H9 (cell line): ENCODE measurements around the gene ATAT1. TPM values are rescaled to one million over a fixed set of nuclear protein-coding genes. Genes with fewer than 3 reads are reported as not detected.

ENCODE experiments used
- DNase-seq: peaks from one replicate; pipeline ENCODE4 v3.0.0-alpha.2; 2017
- H2AFZ ChIP-seq: one replicate; pipeline ENCODE4 v1.6.1; 2013; ENCODE audit warnings: mild to moderate bottlenecking, low read length, control low read depth, moderate library complexity
- H2AK5ac ChIP-seq: 2 replicates; pipeline ENCODE4 v1.6.1; 2013; ENCODE audit warnings: low read length, control low read depth, mixed read lengths; ENCODE audit not compliant: insufficient read length
- H2BK120ac ChIP-seq: one replicate; pipeline ENCODE4 v1.6.1; 2013; ENCODE audit warnings: low read depth, mild to moderate bottlenecking, low read length, control low read depth, inconsistent platforms; ENCODE audit not compliant: poor library complexity, severe bottlenecking
- H2BK12ac ChIP-seq: 2 replicates; pipeline ENCODE4 v1.6.1; 2013; ENCODE audit warnings: low read length, control low read depth, mixed read lengths, low read depth; ENCODE audit not compliant: insufficient read length
- H2BK15ac ChIP-seq: 2 replicates; pipeline ENCODE4 v1.6.1; 2013; ENCODE audit warnings: low read depth, low read length, control low read depth
- H2BK20ac ChIP-seq: one replicate; pipeline ENCODE4 v1.6.1; 2013; ENCODE audit warnings: low read depth, mild to moderate bottlenecking, low read length, control low read depth, inconsistent platforms; ENCODE audit not compliant: poor library complexity, severe bottlenecking
- H2BK5ac ChIP-seq: 2 replicates; pipeline ENCODE4 v1.6.1; 2013; ENCODE audit warnings: low read length, control low read depth, mixed read lengths; ENCODE audit not compliant: insufficient read length
- H3K14ac ChIP-seq: 2 replicates; pipeline ENCODE4 v1.6.1; 2013; ENCODE audit warnings: low read length, control low read depth; ENCODE audit not compliant: insufficient read depth
- H3K18ac ChIP-seq: 2 replicates; pipeline ENCODE4 v1.6.1; 2013; ENCODE audit warnings: low read depth, mild to moderate bottlenecking, mixed read lengths, low read length, control low read depth; ENCODE audit not compliant: insufficient read length
- H3K23ac ChIP-seq: 2 replicates; pipeline ENCODE4 v1.6.1; 2013; ENCODE audit warnings: low read length, control low read depth, mixed read lengths, low read depth; ENCODE audit not compliant: insufficient read length
- H3K23me2 ChIP-seq: 2 replicates; pipeline ENCODE4 v1.6.1; 2013; ENCODE audit warnings: low read depth, mild to moderate bottlenecking, mixed read lengths, low read length, control low read depth; ENCODE audit not compliant: insufficient read length, poor library complexity, severe bottlenecking
- H3K27ac ChIP-seq: 2 replicates; pipeline ENCODE4 v1.5.1; 2013; ENCODE audit warnings: low read length, control low read depth, mixed read lengths, low read depth; ENCODE audit not compliant: insufficient read length
- H3K27me3 ChIP-seq: 2 replicates; pipeline ENCODE4 v1.6.1; 2013; ENCODE audit warnings: low read length, control low read depth, inconsistent platforms; ENCODE audit not compliant: insufficient read depth
- H3K4ac ChIP-seq: 2 replicates; pipeline ENCODE4 v1.6.1; 2013; ENCODE audit warnings: low read depth, mild to moderate bottlenecking, control low read depth, inconsistent platforms, low read length, moderate library complexity
- H3K4me1 ChIP-seq: 2 replicates; pipeline ENCODE4 v1.6.1; 2013; ENCODE audit warnings: low read length, control low read depth, inconsistent platforms; ENCODE audit not compliant: insufficient read depth
- H3K4me2 ChIP-seq: 2 replicates; pipeline ENCODE4 v1.6.1; 2013; ENCODE audit warnings: low read length, control low read depth, mixed read lengths; ENCODE audit not compliant: insufficient read length, insufficient read depth
- H3K56ac ChIP-seq: 2 replicates; pipeline ENCODE4 v1.6.1; 2013; ENCODE audit warnings: low read depth, mild to moderate bottlenecking, mixed read lengths, low read length, control low read depth; ENCODE audit not compliant: insufficient read length
- H3K79me1 ChIP-seq: 2 replicates; pipeline ENCODE4 v1.6.1; 2013; ENCODE audit warnings: low read depth, mild to moderate bottlenecking, moderate library complexity, low read length, control low read depth, inconsistent platforms; ENCODE audit not compliant: insufficient read depth, poor library complexity, severe bottlenecking
- H3K79me2 ChIP-seq: 2 replicates; pipeline ENCODE4 v1.6.1; 2013; ENCODE audit warnings: low read length, control low read depth, inconsistent platforms; ENCODE audit not compliant: insufficient read depth
- H3K9ac ChIP-seq: 2 replicates; pipeline ENCODE4 v1.6.1; 2013; ENCODE audit warnings: low read length, control low read depth, mixed read lengths; ENCODE audit not compliant: insufficient read length; ENCODE audit errors: extremely low read depth
- H3K9me3 ChIP-seq: one replicate; pipeline ENCODE4 v1.6.1; 2013; ENCODE audit warnings: low read depth, low read length, inconsistent platforms; ENCODE audit not compliant: control insufficient read depth
- H3T11ph ChIP-seq: one replicate; pipeline ENCODE4 v1.6.1; 2013; ENCODE audit warnings: mild to moderate bottlenecking, low read length, control low read depth, inconsistent platforms
- H4K20me1 ChIP-seq: one replicate; pipeline ENCODE4 v1.6.1; 2013; ENCODE audit not compliant: control insufficient read depth, insufficient read length, insufficient read depth
- H4K5ac ChIP-seq: 2 replicates; pipeline ENCODE4 v1.6.1; 2013; ENCODE audit warnings: low read depth, mild to moderate bottlenecking, mixed read lengths, low read length, control low read depth; ENCODE audit not compliant: insufficient read length
- H4K8ac ChIP-seq: replicated peaks from 2 replicates; pipeline ENCODE4 v1.6.1; 2013; ENCODE audit warnings: low read length, control low read depth, mixed read lengths, low read depth; ENCODE audit not compliant: insufficient read length
- H4K91ac ChIP-seq: 2 replicates; pipeline ENCODE4 v1.6.1; 2013; ENCODE audit warnings: low read depth, mild to moderate bottlenecking, moderate library complexity, mixed read lengths, low read length, control low read depth; ENCODE audit not compliant: insufficient read length
- H3K27ac Mint-ChIP-seq, 3 experiments: 2 replicates in 2 of 3; 3 replicates in 1 of 3; pipeline ENCODE4 v1.8.0; 2020 to 2021; ENCODE audit warnings: mixed read lengths in 3 of 3, mild to moderate bottlenecking in 1 of 3, moderate library complexity in 1 of 3
- H3K27me3 Mint-ChIP-seq: 2 replicates; pipeline ENCODE4 v1.8.0; 2021; ENCODE audit warnings: low read depth, mild to moderate bottlenecking, moderate library complexity, mixed read lengths
- H3K36me3 Mint-ChIP-seq, 3 experiments: 2 replicates in 2 of 3; 3 replicates in 1 of 3; pipeline ENCODE4 v1.8.0; 2020 to 2021; ENCODE audit warnings: low read depth in 3 of 3, mixed read lengths in 3 of 3; ENCODE audit not compliant: insufficient read depth in 1 of 3
- H3K4me1 Mint-ChIP-seq, 2 experiments: 2 replicates each; pipeline ENCODE4 v1.8.0; 2020; ENCODE audit warnings: mixed read lengths in 2 of 2
- H3K4me3 Mint-ChIP-seq, 2 experiments: 2 replicates in 1 of 2; 3 replicates in 1 of 2; pipeline ENCODE4 v1.8.0; 2020 to 2021; ENCODE audit warnings: mild to moderate bottlenecking in 2 of 2, mixed read lengths in 2 of 2, moderate library complexity in 1 of 2
- H3K9me3 Mint-ChIP-seq, 2 experiments: 2 replicates in 1 of 2; 3 replicates in 1 of 2; pipeline ENCODE4 v1.8.0; 2020; ENCODE audit warnings: mild to moderate bottlenecking in 2 of 2, mixed read lengths in 2 of 2, moderate library complexity in 1 of 2
- CTCF ChIP-seq: fragments of 200-600 bp; sonication (generic); conservative IDR thresholded peaks from 3 replicates; pipeline ENCODE4 v1.8.0; 2021; ENCODE audit warnings: antibody characterized with exemption, mild to moderate bottlenecking
- WGBS: extraction: QIAGEN DNeasy Blood & Tissue Kit; methylation state at CpG from one replicate; pipeline ENCODE4 v1.1.7; 2013; ENCODE audit warnings: missing lambda C conversion rate, low lambda C conversion rate, mixed read lengths; ENCODE audit not compliant: insufficient read length; ENCODE audit errors: extremely low coverage; 5-methylcytosine and 5-hydroxymethylcytosine counted together
- total RNA-seq: library from RNA; stranded (reverse); gene quantifications from 2 replicates; pipeline ENCODE4 v1.2.1, GENCODE V29; 2021

The ATAT1 gene
- total RNA-seq, 1 experiment from 2014 or later = 20.1 TPM

GRCh38 chr6:30683980-30684338 lies 57.3 kb downstream of the ATAT1 start:
- Histone ChIP-seq H2BK20ac (no peak overlapping the region), H3K79me2 (peaks cover 2% of the 10 kb centered on the region; the same call in 1 of the 2 replicates), H4K5ac (no peak overlapping the region), H4K91ac (no peak overlapping the region), H4K20me1 (no peaks in the 10 kb centered on the region), H2AFZ (no peak overlapping the region), H4K8ac (no peak overlapping the region), H3K9ac (no peak overlapping the region), H3K4me2 (peak overlapping the region; percentile 40), H2BK120ac (no peak overlapping the region), H3K27me3 (no peaks in the 10 kb centered on the region), H3K4me1 (peaks cover 14% of the 10 kb centered on the region; the same call in 1 of the 2 replicates), H3K9me3 (no peaks in the 10 kb centered on the region), H2BK5ac (no peak overlapping the region), H3T11ph (no peak overlapping the region), H2BK15ac (no peak overlapping the region), H3K14ac (no peak overlapping the region), H3K18ac (no peak overlapping the region), H3K23me2 (peaks cover 22% of the 10 kb centered on the region), H2BK12ac (no peak overlapping the region), H3K27ac (no peak overlapping the region), H3K23ac (no peak overlapping the region), H3K4ac (no peak overlapping the region), H2AK5ac (no peak overlapping the region), H3K56ac (no peak overlapping the region), H3K79me1 (no peaks in the 10 kb centered on the region)
- no peaks in the 10 kb centered on the region; a peak in 1 of 5 replicates for H3K9me3 Mint-ChIP-seq
- WGBS = no CpG with 5 or more reads among the region's 2 CpGs
- peaks cover 3% of the 10 kb centered on the region; the same call in 1 of the 2 replicates for H3K27me3 Mint-ChIP-seq
- H3K4me3 Mint-ChIP-seq = peak overlapping the region; percentile 35 to 73
- peaks cover 69 to 73% of the 10 kb centered on the region in 2 experiments for H3K4me1 Mint-ChIP-seq
- H3K27ac Mint-ChIP-seq = peak overlapping the region in 2 of 3 experiments; percentile 6 to 36; a peak in 4 of 7 replicates
- DNase-seq = no peak
- H3K36me3 Mint-ChIP-seq = peaks cover 7 to 24% (median 19%) of the 10 kb centered on the region in 3 experiments; a peak in 6 of 7 replicates
- no peak for TF ChIP-seq CTCF
